Transverse colon (tissue), 4 donors: Measurements from ENCODE around the gene MCOLN1. TPM values are rescaled to one million over a fixed set of nuclear protein-coding genes. Genes with fewer than 3 reads are reported as not detected.
A peak's percentile ranks its signal among the peaks of the same experiment; 100 is the strongest.

Source experiments
- DNase-seq: peaks from one replicate; pipeline ENCODE4 v3.0.0-alpha.2; 2019
- H3K27ac ChIP-seq, 4 donors: fragments of 200-600 bp; sonication (generic); 2 replicates each; pipeline ENCODE4 v1.5.1; 2016 to 2018; ENCODE audit warnings: inconsistent platforms in 4 of 4
- H3K27me3 ChIP-seq: fragments of 200-600 bp; sonication (generic); 2 replicates; pipeline ENCODE4 v1.5.1; 2017; ENCODE audit warnings: inconsistent platforms
- H3K36me3 ChIP-seq, 4 donors: fragments of 200-600 bp; sonication (generic); 2 replicates each; pipeline ENCODE4 v1.5.1; 2017 to 2019; ENCODE audit warnings: inconsistent platforms in 4 of 4
- H3K4me1 ChIP-seq, 4 donors: fragments of 200-600 bp; sonication (generic); 2 replicates each; pipeline ENCODE4 v1.5.1; 2017 to 2020; ENCODE audit warnings: inconsistent platforms in 4 of 4
- H3K4me3 ChIP-seq, 4 donors: fragments of 200-600 bp; sonication (generic); 1 replicate in 1 of 4; 2 replicates in 3 of 4; pipeline versions ENCODE4 v1.5.1 to v1.6.1; 2017 to 2019; ENCODE audit warnings: inconsistent platforms in 4 of 4
- H3K9me3 ChIP-seq, 2 donors: fragments of 200-600 bp; sonication (generic); 2 replicates each; pipeline ENCODE4 v1.5.1; 2017 to 2019; ENCODE audit warnings: inconsistent platforms in 2 of 2
- EP300 ChIP-seq: sonication (generic); formaldehyde crosslinking; IDR thresholded peaks from one replicate; pipeline ENCODE4 v1.6.1; 2017; ENCODE audit warnings: antibody characterized with exemption, low read depth
- POLR2A ChIP-seq: fragments of 450-650 bp; IDR thresholded peaks from one replicate; pipeline ENCODE4 v1.6.1; 2016; ENCODE audit warnings: antibody characterized with exemption, mild to moderate bottlenecking, moderate library complexity
- POLR2AphosphoS5 ChIP-seq, 3 donors: sonication (generic); formaldehyde crosslinking; IDR thresholded peaks; one replicate each; pipeline ENCODE4 v1.6.1; 2016; ENCODE audit warnings: antibody characterized with exemption in 3 of 3
- WGBS, 2 donors: methylation state at CpG; one replicate each; pipeline ENCODE4 v1.1.5; 2018; ENCODE audit warnings: low coverage in 1 of 2; 5-methylcytosine and 5-hydroxymethylcytosine counted together
- in situ Hi-C, 4 donors: fragments of 200-750 bp; cut with MboI; loops; one replicate each; pipeline versions ENCODE4 v1.15.0 to v1.15.1; 2017; ENCODE audit warnings: low sequenced_read_pairs in 3 of 4, low pct_ligation_motif_present in 1 of 4, low pct_unique_long_range_greater_than_20kb in 1 of 4
- intact Hi-C: fragments of 100-400 bp; cut with DNase I; formaldehyde crosslinking; loops from one replicate; pipeline ENCODE4 v1.15.1; 2023; ENCODE audit warnings: low total_unique reads
- total RNA-seq, 4 donors: library from RNA; depleted of rRNA; stranded (reverse); fragments of >200 nt; gene quantifications; one replicate each; pipeline ENCODE4 v1.1.0, GENCODE V29; 2016
- TF ChIP-seq, protein P1 (sequence below), 5 experiments: fragments of 200-600 bp in 3 of 5; fragments of 450-650 bp in 2 of 5; sonication (generic) in 3 of 5; IDR thresholded peaks; 1 replicate in 2 of 5; 2 replicates in 3 of 5; pipeline ENCODE4 v1.5.1; 2016 to 2017; ENCODE audit warnings: antibody characterized with exemption in 5 of 5, inconsistent platforms in 3 of 5, mild to moderate bottlenecking in 2 of 5, moderate library complexity in 1 of 5

The MCOLN1 gene
- total RNA-seq, 4 donors from 2014 or later, result 14.7 to 93.1 (median 23.9) TPM

DNA sequence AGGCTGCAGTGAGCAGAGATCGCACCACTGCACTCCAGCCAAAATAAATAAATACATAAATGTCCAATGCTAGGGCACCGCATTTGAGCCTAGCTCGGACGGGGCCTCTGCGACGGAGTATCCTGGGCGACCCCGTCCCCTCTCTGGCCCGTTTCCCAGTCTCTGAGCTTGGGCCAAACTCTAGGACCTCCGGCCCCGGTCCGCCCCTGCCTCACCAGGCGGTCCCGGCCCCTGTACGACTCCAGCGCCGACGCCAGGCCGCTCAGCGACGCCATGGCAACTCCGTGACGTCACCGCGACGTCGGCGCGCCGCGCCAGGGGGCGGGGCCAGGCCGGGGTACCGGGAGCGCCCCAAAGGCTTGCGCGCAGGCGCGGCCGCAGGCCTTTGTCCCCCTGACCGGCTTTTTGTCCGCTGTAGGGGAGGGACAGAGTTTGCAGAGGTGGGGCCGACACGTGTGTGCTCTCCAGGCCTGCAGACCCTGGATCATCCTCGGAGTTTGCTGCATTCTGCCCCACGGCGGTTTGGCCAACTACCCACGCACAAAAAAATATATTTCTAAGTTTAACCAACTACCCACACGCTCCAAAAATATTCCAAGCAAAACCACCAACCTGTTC is 33.6 kb upstream of the MCOLN1 start, which contains the start of gene PEX11G:
Gene PEX11G (minus strand): TSS at position 300 of the 618 bp plus-strand sequence. CDS start 25 bp downstream, at position 275.
- Histone ChIP-seq H3K4me1 (peaks cover 0 to 22% (median 10%) of the 10 kb centered on the region in 4 donors), H3K9me3 (no peaks in the 10 kb centered on the region), H3K27ac (peak within 1 kb of the TSS; percentile 87 to 90 (median 88)), H3K27me3 (no peaks in the 10 kb centered on the region), H3K36me3 (no peaks in the 10 kb centered on the region), H3K4me3 (peak within 1 kb of the TSS; percentile 42 to 66 (median 63))
- peak; percentile 96 for DNase-seq
- in situ Hi-C loops (no loop called here), intact Hi-C loops (loop anchor here (1.0 kb wide), 1 partner anchor 46 kb away; the partner anchor contains the start of gene PNPLA6)
- TF ChIP-seq POLR2AphosphoS5 (IDR thresholded peaks at IDR 0.05), result peak; percentile 62 to 87 (median 87)
- TF ChIP-seq EP300, result no peak
- TF ChIP-seq POLR2A, result peak; percentile 68
- TF ChIP-seq, protein P1, sequence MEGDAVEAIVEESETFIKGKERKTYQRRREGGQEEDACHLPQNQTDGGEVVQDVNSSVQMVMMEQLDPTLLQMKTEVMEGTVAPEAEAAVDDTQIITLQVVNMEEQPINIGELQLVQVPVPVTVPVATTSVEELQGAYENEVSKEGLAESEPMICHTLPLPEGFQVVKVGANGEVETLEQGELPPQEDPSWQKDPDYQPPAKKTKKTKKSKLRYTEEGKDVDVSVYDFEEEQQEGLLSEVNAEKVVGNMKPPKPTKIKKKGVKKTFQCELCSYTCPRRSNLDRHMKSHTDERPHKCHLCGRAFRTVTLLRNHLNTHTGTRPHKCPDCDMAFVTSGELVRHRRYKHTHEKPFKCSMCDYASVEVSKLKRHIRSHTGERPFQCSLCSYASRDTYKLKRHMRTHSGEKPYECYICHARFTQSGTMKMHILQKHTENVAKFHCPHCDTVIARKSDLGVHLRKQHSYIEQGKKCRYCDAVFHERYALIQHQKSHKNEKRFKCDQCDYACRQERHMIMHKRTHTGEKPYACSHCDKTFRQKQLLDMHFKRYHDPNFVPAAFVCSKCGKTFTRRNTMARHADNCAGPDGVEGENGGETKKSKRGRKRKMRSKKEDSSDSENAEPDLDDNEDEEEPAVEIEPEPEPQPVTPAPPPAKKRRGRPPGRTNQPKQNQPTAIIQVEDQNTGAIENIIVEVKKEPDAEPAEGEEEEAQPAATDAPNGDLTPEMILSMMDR (IDR thresholded peaks at IDR 0.05), result no peak
- 0 to 1% methylated on average over 6 to 42 of the region's 49 CpGs for WGBS, 2 donors

- Histone ChIP-seq H3K4me3 (peak overlapping the region in 1 of 4 donors; percentile 64), H3K27ac (peak overlapping the region; percentile 87 to 90 (median 88)), H3K27me3 (no peaks in the 10 kb centered on the region), H3K9me3 (no peaks in the 10 kb centered on the region), H3K4me1 (peaks cover 0 to 22% (median 10%) of the 10 kb centered on the region in 4 donors), H3K36me3 (no peaks in the 10 kb centered on the region)
- intact Hi-C loops, result no loop called here
- DNase-seq, result peak; percentile 61
- in situ Hi-C loops, result no loop called here
- TF ChIP-seq, protein P1 (IDR thresholded peaks at IDR 0.05), result peak in 1 of 5 experiments; percentile 18
- no peak for TF ChIP-seq POLR2A
- TF ChIP-seq POLR2AphosphoS5 (IDR thresholded peaks at IDR 0.05), result peak in 2 of 3 donors; percentile 18 to 40
- no peak for TF ChIP-seq EP300
- 51 to 54% methylated on average over 3 to 11 of the region's 11 CpGs for WGBS, 2 donors
Observed at GRCh38 chr19:7489609-7490044, 32.8 kb upstream of the MCOLN1 start.

GRCh38 chr19:7492142-7492541 is 30.3 kb upstream of the MCOLN1 start:
- DNase-seq, result no peak
- 48 to 72% methylated on average over 3 to 4 of the region's 4 CpGs for WGBS, 2 donors
- H3K27me3 ChIP-seq, result no peaks in the 10 kb centered on the region

DNA sequence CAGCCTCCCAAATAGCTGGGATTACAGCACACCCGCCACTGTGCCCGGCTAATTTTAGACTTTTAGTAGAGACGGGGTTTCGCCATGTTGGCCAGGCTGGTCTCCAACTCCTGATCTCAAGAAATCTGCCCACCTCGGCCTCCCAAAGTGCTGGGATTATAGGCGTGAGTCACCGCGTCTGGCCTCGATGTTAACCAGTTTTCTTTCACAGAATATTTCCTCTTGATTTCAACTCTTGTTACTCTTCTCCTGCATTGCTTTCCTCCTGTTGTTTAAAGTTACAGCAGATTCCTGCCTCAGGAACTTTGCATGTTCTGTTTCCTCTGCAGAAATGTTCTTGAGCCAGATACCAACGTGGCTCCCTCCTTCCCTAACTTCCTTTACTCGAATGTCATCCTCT is 29.9 kb upstream of the MCOLN1 start:
- in situ Hi-C loops (no loop called here), intact Hi-C loops (no loop called here)
- 69 to 70% methylated on average over 10 to 11 of the region's 11 CpGs for WGBS, 2 donors
- DNase-seq, result no peak
- Histone ChIP-seq H3K4me3 (no peak overlapping the region), H3K4me1 (peaks cover 0 to 23% (median 10%) of the 10 kb centered on the region in 4 donors), H3K27ac (no peak overlapping the region), H3K36me3 (no peaks in the 10 kb centered on the region), H3K9me3 (no peaks in the 10 kb centered on the region), H3K27me3 (no peaks in the 10 kb centered on the region)
- TF ChIP-seq, protein P1 (IDR thresholded peaks at IDR 0.05), result no peak
- TF ChIP-seq EP300 (no peak), POLR2A (no peak), POLR2AphosphoS5 (IDR thresholded peaks at IDR 0.05) (no peak)

More at GRCh38 chr19:7492142-7492541, 30.3 kb upstream of the MCOLN1 start:
- intact Hi-C loops (no loop called here), in situ Hi-C loops (no loop called here)
- Histone ChIP-seq H3K4me3 (no peak overlapping the region), H3K27ac (no peak overlapping the region), H3K9me3 (no peaks in the 10 kb centered on the region), H3K36me3 (no peaks in the 10 kb centered on the region), H3K4me1 (peaks cover 0 to 23% (median 10%) of the 10 kb centered on the region in 4 donors)
- TF ChIP-seq POLR2A, result no peak
- TF ChIP-seq POLR2AphosphoS5 (IDR thresholded peaks at IDR 0.05), result no peak
- TF ChIP-seq EP300, result no peak
- TF ChIP-seq, protein P1 (IDR thresholded peaks at IDR 0.05), result no peak
